Aorta (tissue), 5 donors: Measurements from ENCODE around the gene OR51S1. TPM values are rescaled to one million over a fixed set of nuclear protein-coding genes. Genes with fewer than 3 reads are reported as not detected.
"Not testable (repeated sequence)": the region's sequence is repeated elsewhere in the genome, so short reads cannot be mapped to it uniquely, and the experiment has no call there.

Source experiments
- ATAC-seq: fragments of 200-7000 bp; cut with Tn5 transposase; one replicate; pipeline ENCODE4 v1.9.1; 2022; ENCODE audit warnings: moderate library complexity; ENCODE audit not compliant: low FRiP score
- DNase-seq, 2 donors: peaks; one replicate each; pipeline ENCODE4 v3.0.0-alpha.2; 2020
- H3K27ac ChIP-seq, 2 donors: one replicate each; pipeline ENCODE4 v1.5.1; 2013; ENCODE audit warnings: low read length in 2 of 2, mild to moderate bottlenecking in 2 of 2, moderate library complexity in 2 of 2, control low read depth in 1 of 2, inconsistent platforms in 1 of 2, low read depth in 1 of 2
- H3K27me3 ChIP-seq, 2 donors: one replicate each; pipeline ENCODE4 v1.6.1; 2013; ENCODE audit warnings: control low read depth in 1 of 2, low read length in 1 of 2, mild to moderate bottlenecking in 1 of 2, moderate library complexity in 1 of 2; ENCODE audit not compliant: insufficient read depth in 2 of 2, control insufficient read depth in 1 of 2
- H3K36me3 ChIP-seq, 2 donors: one replicate each; pipeline ENCODE4 v1.6.1; 2013; ENCODE audit warnings: control low read depth in 1 of 2, low read length in 1 of 2, mild to moderate bottlenecking in 1 of 2; ENCODE audit not compliant: insufficient read depth in 2 of 2, control insufficient read depth in 1 of 2
- H3K4me1 ChIP-seq, 2 donors: one replicate each; pipeline ENCODE4 v1.6.1; 2013; ENCODE audit warnings: low read length in 2 of 2, control low read depth in 1 of 2, mild to moderate bottlenecking in 1 of 2, moderate library complexity in 1 of 2; ENCODE audit not compliant: insufficient read depth in 2 of 2, control insufficient read depth in 1 of 2
- H3K4me3 ChIP-seq, 2 donors: one replicate each; pipeline ENCODE4 v1.5.1; 2013; ENCODE audit warnings: low read length in 2 of 2, control low read depth in 1 of 2, mild to moderate bottlenecking in 1 of 2
- H3K9me3 ChIP-seq: one replicate; pipeline ENCODE4 v1.6.1; 2013; ENCODE audit warnings: mild to moderate bottlenecking, low read length; ENCODE audit not compliant: control insufficient read depth
- WGBS, 2 donors: extraction: QIAGEN DNeasy Blood & Tissue Kit; methylation state at CpG; one replicate each; pipeline ENCODE4 v1.1.7; 2013; 5-methylcytosine and 5-hydroxymethylcytosine counted together
- intact Hi-C, 2 donors: fragments of 100-400 bp; cut with DNase I; formaldehyde crosslinking; loops; one replicate each; pipeline versions ENCODE4 v1.14.2 to v1.15.0; 2022
- polyA plus RNA-seq, 2 donors: library from polyadenylated mRNA; stranded (reverse); fragments of 200-250 nt; gene quantifications; one replicate each; pipeline ENCODE4 v1.2.3, GENCODE V29; 2013
- total RNA-seq, 2 donors: library from RNA; stranded (reverse); fragmentation: NEBNext Ultra II Directional; extraction: Animal tissue kit (Norgen Biotek cat#: 25700); gene quantifications; one replicate each; pipeline ENCODE4 v1.2.1, GENCODE V29; 2021
- donor health status: healthy with polysubstance abuse.
- donor health status: Bipolar disorder and iron deficiency.
- donor health status: DM: no; HTN: no; CAD: no.
- donor health status: DM: no; HTN: no; CAD: no.
- donor health status: DM: yes; HTN: yes; CAD: no.

OR51S1 gene
- total and polyA plus RNA-seq, 4 donors = not detected

GRCh38 chr11:4826425-4826824 is 22.6 kb downstream of the OR51S1 start:
- Histone ChIP-seq H3K27ac (no peak overlapping the region), H3K4me3 (no peak overlapping the region), H3K27me3 (no peaks in the 10 kb centered on the region), H3K4me1 (no peaks in the 10 kb centered on the region), H3K36me3 (no peaks in the 10 kb centered on the region), H3K9me3 (no peaks in the 10 kb centered on the region)
- intact Hi-C loops = loop anchor here in 1 of 2 donors (5.0 kb wide), 1 partner anchor 189 kb away; the partner anchor contains the start of gene OR51D1
- ATAC-seq = no peak
- DNase-seq = no peak

DNA sequence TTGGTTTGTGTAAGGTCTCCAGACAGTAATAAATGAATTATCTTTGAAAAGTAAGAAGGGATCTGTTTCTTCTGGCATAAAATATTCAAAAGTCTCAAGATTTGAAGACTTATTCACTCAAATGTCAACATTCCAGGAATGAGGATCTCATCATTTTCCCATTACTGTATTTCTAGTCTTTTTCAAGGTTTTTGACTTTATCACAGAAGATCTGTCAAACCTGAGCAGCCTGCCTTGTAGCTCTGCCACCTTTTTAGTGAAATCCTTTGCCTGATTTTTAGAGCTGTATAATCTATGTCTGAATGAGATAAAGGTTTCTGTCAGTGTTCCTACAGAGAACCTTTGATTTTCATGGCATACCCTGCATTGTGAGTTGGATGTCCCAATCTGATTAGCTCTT is 23.9 kb downstream of the OR51S1 start:
- Histone ChIP-seq H3K36me3 (no peaks in the 10 kb centered on the region), H3K4me3 (no peak overlapping the region), H3K9me3 (no peaks in the 10 kb centered on the region), H3K4me1 (no peaks in the 10 kb centered on the region), H3K27ac (no peak overlapping the region), H3K27me3 (no peaks in the 10 kb centered on the region)
- no peak for ATAC-seq
- intact Hi-C loops = loop anchor here in 1 of 2 donors (5.0 kb wide), 1 partner anchor 188 kb away; the partner anchor contains the start of gene OR51D1
- no peak for DNase-seq

GRCh38 chr11:4821021-4821420 is 28.0 kb downstream of the OR51S1 start, which contains the start of gene OR51F2:
TSS of gene OR51F2 (plus strand) at chr11:4821321. CDS start at chr11:4821422, 101 bp downstream.
- Histone ChIP-seq H3K27ac (no peak within 1 kb of the TSS), H3K4me3 (no peak within 1 kb of the TSS), H3K4me1 (no peaks in the 10 kb centered on the region), H3K9me3 (no peaks in the 10 kb centered on the region), H3K36me3 (no peaks in the 10 kb centered on the region), H3K27me3 (peaks cover 0 to 2% of the 10 kb centered on the region in 2 donors)
- WGBS, 2 donors = 32 to 63% methylated on average over 1 of the region's 1 CpG
- intact Hi-C loops = no loop called here
- ATAC-seq (no peak), DNase-seq (no peak)

DNA sequence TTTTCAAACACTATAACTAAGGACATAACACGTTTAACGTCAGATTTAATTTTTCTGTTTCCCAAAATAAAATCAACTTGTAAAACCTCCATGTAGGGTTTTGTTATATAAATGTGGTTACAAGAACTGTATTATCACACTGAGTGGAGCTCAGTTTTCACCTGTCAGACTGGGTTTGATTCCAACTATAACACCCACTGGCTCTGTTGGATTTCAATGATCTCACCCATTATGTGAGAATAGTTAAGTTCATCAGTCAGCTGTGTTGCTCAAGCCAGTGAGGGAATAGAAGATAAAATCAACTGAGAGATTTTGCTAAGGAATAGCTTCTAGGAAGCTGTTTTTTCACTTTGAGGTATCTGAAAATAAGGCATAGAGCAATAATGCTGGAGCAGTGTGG is 39.8 kb downstream of the OR51S1 start:
- Histone ChIP-seq H3K4me3 (no peak overlapping the region), H3K9me3 (no peaks in the 10 kb centered on the region), H3K36me3 (no peaks in the 10 kb centered on the region), H3K27me3 (no peaks in the 10 kb centered on the region), H3K4me1 (no peaks in the 10 kb centered on the region), H3K27ac (no peak overlapping the region)
- intact Hi-C loops = no loop called here
- 14 to 18% methylated on average over 2 of the region's 2 CpGs for WGBS, 2 donors
- no peak for ATAC-seq
- DNase-seq = no peak

- Histone ChIP-seq H3K9me3 (no peaks in the 10 kb centered on the region), H3K36me3 (no peaks in the 10 kb centered on the region), H3K4me1 (no peaks in the 10 kb centered on the region), H3K27ac (no peak overlapping the region), H3K27me3 (no peaks in the 10 kb centered on the region), H3K4me3 (no peak overlapping the region)
- DNase-seq = no peak
- WGBS, 2 donors = 94 to 95% methylated on average over 1 of the region's 1 CpG
- intact Hi-C loops = no loop called here
- ATAC-seq = no peak
Observed at GRCh38 chr11:4808476-4808875, 40.5 kb downstream of the OR51S1 start.

DNA sequence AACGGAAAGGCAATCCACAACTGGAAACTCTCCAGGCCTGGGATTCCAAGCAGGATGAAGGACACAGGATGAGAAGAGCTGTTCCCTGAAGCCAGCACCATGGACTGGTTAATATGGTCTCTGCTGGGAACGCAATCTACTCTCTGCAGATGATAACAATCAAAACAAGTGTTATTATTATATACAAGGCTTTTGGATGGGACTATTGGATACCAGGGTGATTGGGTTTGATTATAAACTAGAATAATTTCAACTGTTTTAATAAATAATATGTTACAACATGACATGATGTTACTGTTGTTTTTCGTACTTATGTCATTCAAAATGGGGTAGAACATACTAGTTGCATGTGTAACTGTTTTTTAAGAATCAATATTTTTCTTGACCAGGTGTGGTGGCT is 44.7 kb downstream of the OR51S1 start, which contains the start of gene OR52R1:
OR52R1 (minus strand) TSS at position 101 of the 400 bp plus-strand sequence; CDS start at position 101, 0 bp downstream.
- H3K4me3 ChIP-seq = no peak within 1 kb of the TSS
- no peaks in the 10 kb centered on the region for H3K36me3 ChIP-seq
- intact Hi-C loops = no loop called here
- no peaks in the 10 kb centered on the region for H3K27me3 ChIP-seq
- WGBS, 2 donors = 90 to 91% methylated on average over 3 of the region's 3 CpGs
- ATAC-seq (no peak), DNase-seq (no peak)
- H3K27ac ChIP-seq = no peak within 1 kb of the TSS
- no peaks in the 10 kb centered on the region for H3K4me1 ChIP-seq
- H3K9me3 ChIP-seq = no peaks in the 10 kb centered on the region

DNA sequence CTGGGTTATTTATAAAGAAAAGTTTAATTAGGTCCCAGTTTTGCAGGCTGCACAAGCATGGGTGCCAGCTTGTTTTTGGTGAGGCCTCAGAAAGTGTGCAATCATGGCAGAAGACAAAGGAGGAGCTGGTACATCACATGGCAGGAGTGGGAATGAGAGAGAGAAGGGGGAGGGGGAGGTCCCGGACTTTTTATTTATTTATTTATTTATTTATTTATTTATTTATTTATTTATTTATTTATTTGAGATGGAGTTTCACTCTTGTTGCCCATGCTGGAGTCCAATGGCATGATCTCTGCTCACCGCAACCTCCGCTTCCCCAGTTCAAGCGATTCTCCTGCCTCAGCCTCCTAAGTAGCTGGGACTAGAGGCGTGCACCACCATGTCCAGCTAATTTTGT is 47.7 kb downstream of the OR51S1 start:
- ATAC-seq, H3K36me3 ChIP-seq, H3K4me3 ChIP-seq, H3K4me1 ChIP-seq, H3K27me3 ChIP-seq, intact Hi-C loops, H3K27ac ChIP-seq, DNase-seq, H3K9me3 ChIP-seq: not testable (repeated sequence)
- WGBS, 2 donors = 74 to 86% methylated on average over 5 of the region's 5 CpGs

DNA sequence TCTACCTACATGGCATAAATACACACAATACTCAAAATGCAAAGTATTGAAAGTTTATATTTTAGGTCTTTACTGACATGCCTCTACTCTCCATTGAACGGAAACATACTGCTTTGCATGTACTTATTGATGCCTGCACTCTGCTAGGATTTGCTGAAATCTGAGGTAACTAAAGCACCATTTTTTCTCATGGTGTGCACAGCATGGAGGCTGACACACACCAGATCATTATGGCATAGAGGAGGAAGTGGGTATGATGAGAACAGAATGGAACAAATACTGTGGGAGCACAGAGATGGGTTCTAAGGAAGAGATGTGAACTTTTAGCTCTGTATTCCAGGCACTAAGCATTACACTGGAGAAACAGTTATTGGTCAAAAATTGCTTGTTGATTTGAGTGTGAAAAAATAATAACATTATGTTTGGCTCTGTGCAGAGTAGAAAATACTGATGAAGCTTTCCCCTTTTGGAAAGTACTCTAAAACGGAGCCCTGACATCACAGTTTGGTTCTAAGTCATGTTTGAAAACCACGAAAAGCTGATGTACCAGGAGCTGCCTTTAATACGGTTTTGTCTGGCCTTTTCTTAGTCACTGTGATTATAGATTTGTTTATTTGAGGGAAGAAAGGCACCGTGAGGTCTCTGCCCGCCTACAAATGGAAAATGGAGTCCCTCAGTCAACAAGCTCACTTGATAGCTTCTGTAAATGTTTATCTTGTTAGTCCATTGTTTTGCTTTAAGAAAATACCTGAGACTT is 50.4 kb downstream of the OR51S1 start:
- H3K4me3 ChIP-seq = no peak overlapping the region
- no peaks in the 10 kb centered on the region for H3K4me1 ChIP-seq
- ATAC-seq (no peak), DNase-seq (no peak)
- WGBS, 2 donors = 64 to 67% methylated on average over 6 of the region's 6 CpGs
- no peak overlapping the region for H3K27ac ChIP-seq
- H3K9me3 ChIP-seq = no peaks in the 10 kb centered on the region
- H3K27me3 ChIP-seq = no peaks in the 10 kb centered on the region
- intact Hi-C loops = no loop called here
- H3K36me3 ChIP-seq = no peaks in the 10 kb centered on the region
